Measurements from ENCODE around the gene ZIC5. TPM values are rescaled to one million over a fixed set of nuclear protein-coding genes. Genes with fewer than 3 reads are reported as not detected.

The ZIC5 gene
- total and polyA plus RNA-seq, 2 of the 4 experiments (the other 2 are of a cell fraction) = not detected

GRCh38 chr13:99913167-99913566 lies 58.4 kb downstream of the ZIC5 start:
- CTCF ChIA-PET = interaction anchor here (1.0 kb wide), 1 partner anchor 12 kb away, joined by 3 read pairs; no protein-coding TSS in a partner anchor

More at GRCh38 chr13:99913167-99913566, 58.4 kb downstream of the ZIC5 start:
- Histone ChIP-seq H2BK20ac (ENCODE audit: low read depth, low read length) (no peak overlapping the region), H3K18ac (ENCODE audit: low read depth, low read length) (no peak overlapping the region), H4K5ac (ENCODE audit: low read depth, low read length) (no peak overlapping the region), H3K14ac (replicated peaks; ENCODE audit: low read depth, low read length) (no peak overlapping the region), H4K91ac (ENCODE audit: insufficient read depth, low read depth, low read length) (no peak overlapping the region), H2AK9ac (replicated peaks; ENCODE audit: low read depth, low read length, poor library complexity) (no peak overlapping the region), H3K27me3 (ENCODE audit: control insufficient read depth, insufficient read depth, low read length) (peaks cover 29% of the 10 kb centered on the region), H3K4me3 (ENCODE audit: insufficient read depth, low read depth, low read length) (no peak overlapping the region), H3K79me1 (ENCODE audit: low read depth in 1 of 2, low read length in 2 of 2) (no peaks in the 10 kb centered on the region), H3K4me1 (ENCODE audit: control insufficient read depth, insufficient read depth, low read length) (no peaks in the 10 kb centered on the region), H3K36me3 (ENCODE audit: control insufficient read depth, insufficient read depth, low read length) (no peaks in the 10 kb centered on the region), H2AFZ (replicated peaks; ENCODE audit: low read length, poor library complexity) (no peak overlapping the region), H2AK5ac (ENCODE audit: low read depth, low read length) (no peak overlapping the region), H3K9me3 (ENCODE audit: control insufficient read depth, insufficient read depth, low read length) (no peaks in the 10 kb centered on the region), H3K23ac (ENCODE audit: low read depth, low read length) (no peak overlapping the region), H3K27ac (ENCODE audit: insufficient read depth, low read length) (no peak overlapping the region), H2BK15ac (ENCODE audit: low read depth, low read length) (no peak overlapping the region), H2BK5ac (ENCODE audit: low read depth, low read length, poor library complexity, severe bottlenecking) (no peak overlapping the region), H3K9ac (ENCODE audit: low read depth, low read length) (no peak overlapping the region), H3K4ac (ENCODE audit: low read depth, low read length) (no peak overlapping the region), H2BK120ac (ENCODE audit: low read depth, low read length) (no peak overlapping the region), H3K4me2 (ENCODE audit: low read depth, low read length) (no peak overlapping the region), H4K20me1 (ENCODE audit: insufficient read depth, low read length) (no peaks in the 10 kb centered on the region), H3K56ac (ENCODE audit: extremely low read depth, insufficient read depth, low read length) (no peak overlapping the region), H4K8ac (ENCODE audit: low read depth in 2 of 2, low read length in 2 of 2) (no peak overlapping the region), H3K9me1 (ENCODE audit: insufficient read depth, low read length) (no peaks in the 10 kb centered on the region)
- dilution Hi-C loops (cut with HindIII; ENCODE audit: low sequenced_read_pairs, unreplicated experiment) = no loop called here
- DNase-seq (no peak), ATAC-seq (ENCODE audit: low read depth) (no peak)
- TF ChIP-seq MAZ (IDR thresholded peaks at IDR 0.05; ENCODE audit: borderline replicate concordance, low read depth, low read length) = no peak
- no TSS peak for BruUV-seq (replicated peaks)
- 53% methylated on average over 3 of the region's 7 CpGs; no CpG with 5 or more reads in 1 of the 2 experiments for WGBS, 2 experiments (ENCODE audit: extremely low coverage in 2 of 2, insufficient read length in 1 of 2)
- intact Hi-C loops (cut with micrococcal nuclease) = loop anchor here (5.0 kb wide), 1 partner anchor 256 kb away; no protein-coding TSS in a partner anchor
- POLR2A ChIA-PET (ENCODE audit: unreplicated experiment) = no interaction called here
- in situ Hi-C loops (cut with MboI; ENCODE audit: low sequenced_read_pairs) = loop anchor here (10.0 kb wide), 1 partner anchor 622 kb away; no protein-coding TSS in a partner anchor

Other genes starting within 250 kb of the ZIC5 start
- gene ZIC2, start 10.0 kb upstream of the ZIC5 start, total RNA-seq (2012; rRNA removed) = not detected in 2 replicates
- not detected in 2 replicates for gene ZIC2, start 10.0 kb upstream of the ZIC5 start, polyA plus RNA-seq (2012; rRNA removed)
- 22.8 and 24.0 TPM in 2 replicates for gene PCCA, start 117.3 kb upstream of the ZIC5 start, total RNA-seq (2012; rRNA removed)
- 5.6 and 7.6 TPM in 2 replicates for gene PCCA, start 117.3 kb upstream of the ZIC5 start, polyA plus RNA-seq (2012; rRNA removed)